Endothelial cell of umbilical vein (primary cell): ENCODE measurements around the gene RAP1GAP.

ENCODE experiments used
- EZH2 ChIP-seq: IDR thresholded peaks from 2 replicates; pipeline ENCODE4 v1.6.1; 2012; ENCODE audit warnings: borderline replicate concordance, low read depth, mild to moderate bottlenecking, moderate library complexity, low read length, inconsistent platforms; ENCODE audit not compliant: severe bottlenecking
- FOS ChIP-seq: IDR thresholded peaks from 2 replicates; pipeline ENCODE4 v1.6.1; 2011; ENCODE audit warnings: mild to moderate bottlenecking, low read length, moderate library complexity, borderline replicate concordance; ENCODE audit not compliant: insufficient read depth
- GATA2 ChIP-seq: IDR thresholded peaks from 2 replicates; pipeline ENCODE4 v1.7.0; 2011; ENCODE audit warnings: low read depth, mild to moderate bottlenecking, moderate library complexity, mixed read lengths, low read length; ENCODE audit not compliant: insufficient read length, insufficient read depth
- JUN ChIP-seq: IDR thresholded peaks from 2 replicates; pipeline ENCODE4 v1.6.1; 2011; ENCODE audit warnings: borderline replicate concordance, low read depth; ENCODE audit not compliant: insufficient read length, insufficient read depth
- MYC ChIP-seq: IDR thresholded peaks from one replicate; pipeline ENCODE4 v1.6.1; 2011; ENCODE audit warnings: mild to moderate bottlenecking, low read depth, low read length
- POLR2A ChIP-seq: IDR thresholded peaks from 2 replicates; pipeline ENCODE4 v1.6.1; 2012; ENCODE audit warnings: low read depth, mild to moderate bottlenecking, control low read depth, low read length
- POLR2AphosphoS5 ChIP-seq: IDR thresholded peaks from 2 replicates; pipeline ENCODE4 v1.6.1; 2012; ENCODE audit warnings: low read depth, mild to moderate bottlenecking, control low read depth, low read length, moderate library complexity; ENCODE audit not compliant: insufficient read depth
- TF ChIP-seq, protein P1 (sequence below), 2 donors: IDR thresholded peaks; 1 replicate in 1 of 2; 2 replicates in 1 of 2; pipeline ENCODE4 v1.5.1; 2011; ENCODE audit warnings: low read length in 2 of 2, mild to moderate bottlenecking in 2 of 2, moderate library complexity in 2 of 2, control low read depth in 1 of 2, inconsistent platforms in 1 of 2, low read depth in 1 of 2; ENCODE audit not compliant: insufficient read depth in 1 of 2; ENCODE audit errors: extremely low read depth in 1 of 2
- TF ChIP-seq, protein P2 (sequence below): IDR thresholded peaks from 2 replicates; pipeline ENCODE4 v1.6.1; 2011; ENCODE audit not compliant: insufficient read depth, insufficient read length

DNA sequence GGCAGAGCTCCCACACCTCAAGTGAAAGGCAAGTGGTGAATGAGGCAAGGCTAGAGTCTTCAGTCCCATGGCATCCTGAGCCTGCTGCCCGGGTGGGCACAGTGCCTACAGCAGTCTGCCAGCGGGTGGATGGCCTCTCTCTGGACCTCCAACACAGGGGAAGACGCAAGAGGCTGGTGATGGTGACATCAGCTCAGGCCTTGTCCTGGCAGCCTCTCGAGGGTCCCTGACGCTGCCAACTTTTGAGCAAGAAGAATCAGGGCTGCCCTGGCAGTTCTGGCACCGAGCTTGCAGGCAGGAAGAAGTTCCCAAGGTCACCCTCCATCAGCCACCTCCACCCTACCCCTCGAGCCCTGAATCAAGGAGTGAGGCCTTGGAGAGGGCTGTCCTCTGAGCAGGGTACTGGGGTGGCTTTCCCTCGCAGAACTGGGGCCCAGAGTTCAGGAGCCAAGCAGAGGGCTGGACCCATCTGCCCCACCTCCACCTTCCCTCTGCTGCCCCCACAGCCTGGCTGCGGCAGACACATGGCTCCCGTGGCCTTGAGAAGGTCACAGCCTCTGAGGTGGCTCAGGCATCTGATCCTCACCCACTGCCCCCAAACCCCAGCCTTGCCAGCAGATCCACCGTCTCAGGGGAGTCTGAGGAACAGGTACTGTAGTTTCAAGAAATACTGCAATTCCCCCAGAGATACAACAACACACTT, 5.8 kb downstream of the RAP1GAP start:
- TF ChIP-seq, protein P1, sequence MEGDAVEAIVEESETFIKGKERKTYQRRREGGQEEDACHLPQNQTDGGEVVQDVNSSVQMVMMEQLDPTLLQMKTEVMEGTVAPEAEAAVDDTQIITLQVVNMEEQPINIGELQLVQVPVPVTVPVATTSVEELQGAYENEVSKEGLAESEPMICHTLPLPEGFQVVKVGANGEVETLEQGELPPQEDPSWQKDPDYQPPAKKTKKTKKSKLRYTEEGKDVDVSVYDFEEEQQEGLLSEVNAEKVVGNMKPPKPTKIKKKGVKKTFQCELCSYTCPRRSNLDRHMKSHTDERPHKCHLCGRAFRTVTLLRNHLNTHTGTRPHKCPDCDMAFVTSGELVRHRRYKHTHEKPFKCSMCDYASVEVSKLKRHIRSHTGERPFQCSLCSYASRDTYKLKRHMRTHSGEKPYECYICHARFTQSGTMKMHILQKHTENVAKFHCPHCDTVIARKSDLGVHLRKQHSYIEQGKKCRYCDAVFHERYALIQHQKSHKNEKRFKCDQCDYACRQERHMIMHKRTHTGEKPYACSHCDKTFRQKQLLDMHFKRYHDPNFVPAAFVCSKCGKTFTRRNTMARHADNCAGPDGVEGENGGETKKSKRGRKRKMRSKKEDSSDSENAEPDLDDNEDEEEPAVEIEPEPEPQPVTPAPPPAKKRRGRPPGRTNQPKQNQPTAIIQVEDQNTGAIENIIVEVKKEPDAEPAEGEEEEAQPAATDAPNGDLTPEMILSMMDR (IDR thresholded peaks at IDR 0.05; ENCODE audit: extremely low read depth in 1 of 2, insufficient read depth in 1 of 2, low read depth in 1 of 2, low read length in 2 of 2): no peak
- TF ChIP-seq POLR2A (no peak), POLR2AphosphoS5 (no peak), EZH2 (no peak), JUN (no peak), MYC (no peak), GATA2 (no peak), FOS (no peak)
- TF ChIP-seq, protein P2, sequence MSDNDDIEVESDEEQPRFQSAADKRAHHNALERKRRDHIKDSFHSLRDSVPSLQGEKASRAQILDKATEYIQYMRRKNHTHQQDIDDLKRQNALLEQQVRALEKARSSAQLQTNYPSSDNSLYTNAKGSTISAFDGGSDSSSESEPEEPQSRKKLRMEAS: no peak
